Gastrocnemius medialis (tissue), 4 donors: Measurements from ENCODE around the gene PRKAB1.

Experiments used
- CTCF ChIP-seq, 5 experiments: fragments of 450-650 bp in 3 of 5; fragments of 200-600 bp in 2 of 5; sonication (generic) in 2 of 5; IDR thresholded peaks in 4 of 5; conservative IDR thresholded peaks in 1 of 5; 1 replicate in 4 of 5; 2 replicates in 1 of 5; pipeline ENCODE4 v1.5.1; 2016 to 2019; ENCODE audit warnings: antibody characterized with exemption in 5 of 5, mild to moderate bottlenecking in 3 of 5, moderate library complexity in 3 of 5
- POLR2A ChIP-seq, 2 donors: fragments of 450-650 bp; IDR thresholded peaks; one replicate each; pipeline ENCODE4 v1.6.1; 2017; ENCODE audit warnings: antibody characterized with exemption in 2 of 2, mild to moderate bottlenecking in 2 of 2, moderate library complexity in 2 of 2

GRCh38 chr12:119683816-119684215, 15.9 kb downstream of the PRKAB1 start:
- TF ChIP-seq CTCF (IDR thresholded peaks at IDR 0.05 in 4 of 5, conservative IDR thresholded peaks at IDR 0.05 in 1 of 5) (no peak), POLR2A (IDR thresholded peaks at IDR 0.05) (no peak)
